Measurements from ENCODE around the gene EID3. TPM values are rescaled to one million over a fixed set of nuclear protein-coding genes. Genes with fewer than 3 reads are reported as not detected.
"Not testable (repeated sequence)": the region's sequence is repeated elsewhere in the genome, so short reads cannot be mapped to it uniquely, and the experiment has no call there.

The EID3 gene
- polyA plus RNA-seq, 4 donors = 4.0 to 5.3 (median 4.8) TPM

GRCh38 chr12:104310751-104311633, 7.5 kb downstream of the EID3 start:
- no peak for DNase-seq (ENCODE audit: low read depth in 4 of 4, low spot score in 2 of 4)

- no peak for DNase-seq (ENCODE audit: low read depth in 4 of 4, low spot score in 2 of 4)
Measured at GRCh38 chr12:104312202-104312601, 8.7 kb downstream of the EID3 start.

GRCh38 chr12:104312654-104313053, 9.1 kb downstream of the EID3 start:
- DNase-seq (ENCODE audit: low read depth in 4 of 4, low spot score in 2 of 4) = no peak

- no peak for DNase-seq (ENCODE audit: low read depth in 4 of 4, low spot score in 2 of 4)
Measured at GRCh38 chr12:104313568-104314241, 10.2 kb downstream of the EID3 start.

- no peak for DNase-seq (ENCODE audit: low read depth in 4 of 4, low spot score in 2 of 4)
Measured at GRCh38 chr12:104314242-104314614, 10.7 kb downstream of the EID3 start.

GRCh38 chr12:104315326-104316224, 12.0 kb downstream of the EID3 start:
- no peak for DNase-seq (ENCODE audit: low read depth in 4 of 4, low spot score in 2 of 4)

- no peak for DNase-seq (ENCODE audit: low read depth in 4 of 4, low spot score in 2 of 4)
Measured at GRCh38 chr12:104316936-104317335, 13.4 kb downstream of the EID3 start.

- DNase-seq (ENCODE audit: low read depth in 4 of 4, low spot score in 2 of 4) = no peak
Measured at GRCh38 chr12:104317538-104318210, 14.1 kb downstream of the EID3 start.

GRCh38 chr12:104319028-104319427, 15.5 kb downstream of the EID3 start:
- DNase-seq (ENCODE audit: low read depth in 4 of 4, low spot score in 2 of 4) = no peak

GRCh38 chr12:104319918-104320626, 16.5 kb downstream of the EID3 start:
- DNase-seq (ENCODE audit: low read depth in 4 of 4, low spot score in 2 of 4) = no peak

- DNase-seq (ENCODE audit: low read depth in 4 of 4, low spot score in 2 of 4) = no peak
Measured at GRCh38 chr12:104320627-104321024, 17.1 kb downstream of the EID3 start.

GRCh38 chr12:104321949-104322348, 18.4 kb downstream of the EID3 start:
- no peak for DNase-seq (ENCODE audit: low read depth in 4 of 4, low spot score in 2 of 4)

- not testable (repeated sequence) for DNase-seq (ENCODE audit: low read depth in 4 of 4, low spot score in 2 of 4)
Measured at GRCh38 chr12:104322533-104322932, 19.0 kb downstream of the EID3 start.

GRCh38 chr12:104323899-104324298, 20.4 kb downstream of the EID3 start:
- no peak for DNase-seq (ENCODE audit: low read depth in 4 of 4, low spot score in 2 of 4)

GRCh38 chr12:104328278-104328677, 24.7 kb downstream of the EID3 start:
- not testable (repeated sequence) for DNase-seq (ENCODE audit: low read depth in 4 of 4, low spot score in 2 of 4)

- DNase-seq (ENCODE audit: low read depth in 4 of 4, low spot score in 2 of 4) = no peak
Measured at GRCh38 chr12:104328790-104329189, 25.3 kb downstream of the EID3 start.

GRCh38 chr12:104329707-104330532, 26.4 kb downstream of the EID3 start:
- DNase-seq (ENCODE audit: low read depth in 4 of 4, low spot score in 2 of 4) = no peak

GRCh38 chr12:104331376-104331775, 27.8 kb downstream of the EID3 start:
- DNase-seq (ENCODE audit: low read depth in 4 of 4, low spot score in 2 of 4) = no peak

- not testable (repeated sequence) for DNase-seq (ENCODE audit: low read depth in 4 of 4, low spot score in 2 of 4)
Measured at GRCh38 chr12:104332273-104332672, 28.7 kb downstream of the EID3 start.
